GM21381 (cell line): ENCODE data around the gene NMS.

ENCODE experiments used
- ATAC-seq: cut with Tn5 transposase; IDR thresholded peaks from one replicate; pipeline ENCODE4 v1.9.1; 2021; ENCODE audit warnings: mild to moderate bottlenecking, moderate library complexity; ENCODE audit not compliant: unreplicated experiment

NMS gene

DNA sequence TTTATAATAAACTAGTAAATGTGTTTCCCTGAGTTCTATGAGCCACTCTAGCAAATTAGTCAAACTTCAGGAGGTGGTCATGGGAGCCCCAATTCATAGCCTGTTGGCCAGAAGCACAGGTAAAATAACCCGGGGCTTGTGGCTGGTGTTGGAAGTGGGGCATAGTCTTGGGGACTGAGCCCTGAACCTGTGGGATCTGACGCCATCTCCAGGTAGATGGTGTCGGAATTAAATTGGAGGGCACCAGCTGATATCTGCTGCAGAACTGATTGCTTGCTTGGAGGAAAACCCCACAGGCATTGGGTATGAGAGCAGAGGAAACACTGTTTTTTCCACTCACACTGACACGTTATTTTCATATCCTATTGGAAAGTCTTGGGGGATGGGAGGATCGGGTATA, 14.1 kb downstream of the NMS start:
- ATAC-seq: no peak

DNA sequence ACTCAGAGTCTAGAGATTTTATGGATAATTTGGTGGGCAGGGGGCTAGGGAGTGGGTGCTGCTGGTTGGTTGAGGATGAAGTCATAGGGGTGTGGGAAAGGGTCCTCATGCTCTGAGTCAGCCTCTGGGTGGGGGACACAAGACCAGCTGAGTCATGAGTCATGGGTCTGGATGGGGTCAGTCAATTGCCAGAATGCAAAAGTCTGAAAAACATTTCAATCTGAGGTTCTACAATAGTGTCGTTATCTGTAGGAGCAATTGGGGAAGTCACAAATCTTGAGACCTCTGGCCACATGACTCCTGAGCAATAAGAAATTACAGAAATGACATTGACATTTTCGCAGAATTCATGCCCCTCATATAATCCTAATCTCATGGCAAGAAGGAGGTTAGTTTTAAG, 15.1 kb downstream of the NMS start:
- no peak for ATAC-seq

- ATAC-seq: no peak
Measured at GRCh38 chr2:100494712-100495111, 24.4 kb downstream of the NMS start.

GRCh38 chr2:100502782-100503181, 32.5 kb downstream of the NMS start:
- ATAC-seq: no peak

- no peak for ATAC-seq
Measured at GRCh38 chr2:100504542-100504941, 34.3 kb downstream of the NMS start.

DNA sequence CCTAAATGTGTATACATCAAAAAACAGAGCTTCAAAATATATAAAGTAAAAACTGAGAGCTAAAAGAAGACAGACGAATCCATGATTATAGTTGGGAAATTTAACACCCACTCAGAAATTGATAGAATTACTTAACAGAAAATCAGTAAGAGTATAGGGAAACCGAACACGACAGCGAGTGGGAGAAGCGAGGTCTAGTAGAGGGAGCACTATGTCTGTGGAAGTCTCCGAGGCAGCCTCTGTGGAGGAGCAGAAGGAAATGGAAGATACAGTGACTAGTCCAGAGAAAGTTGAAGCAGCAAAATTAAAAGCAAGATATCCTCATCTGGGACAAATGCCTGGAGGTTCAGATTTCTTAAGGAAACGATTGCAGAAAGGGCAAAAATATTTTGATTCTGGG, 38.8 kb downstream of the NMS start:
- no peak for ATAC-seq

DNA sequence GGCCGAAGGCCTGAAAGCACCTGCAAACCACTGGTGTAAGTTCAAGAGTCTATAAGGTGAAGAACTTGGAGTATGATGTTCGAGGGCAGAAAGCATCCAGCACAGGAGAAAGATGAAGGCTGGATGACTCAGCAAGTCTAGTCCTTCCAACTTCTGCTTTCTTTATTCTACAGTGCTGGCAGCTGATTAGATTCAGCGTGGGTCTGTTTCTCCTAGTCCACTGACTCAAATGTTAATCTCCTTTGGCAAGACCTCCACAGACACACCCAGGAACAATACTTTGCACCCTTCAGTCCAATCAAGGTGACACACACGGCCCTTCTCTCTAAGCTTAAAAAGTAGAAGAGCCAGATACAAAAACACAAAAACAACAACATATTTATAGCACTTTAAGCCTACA, 43.4 kb downstream of the NMS start:
- ATAC-seq: no peak

DNA sequence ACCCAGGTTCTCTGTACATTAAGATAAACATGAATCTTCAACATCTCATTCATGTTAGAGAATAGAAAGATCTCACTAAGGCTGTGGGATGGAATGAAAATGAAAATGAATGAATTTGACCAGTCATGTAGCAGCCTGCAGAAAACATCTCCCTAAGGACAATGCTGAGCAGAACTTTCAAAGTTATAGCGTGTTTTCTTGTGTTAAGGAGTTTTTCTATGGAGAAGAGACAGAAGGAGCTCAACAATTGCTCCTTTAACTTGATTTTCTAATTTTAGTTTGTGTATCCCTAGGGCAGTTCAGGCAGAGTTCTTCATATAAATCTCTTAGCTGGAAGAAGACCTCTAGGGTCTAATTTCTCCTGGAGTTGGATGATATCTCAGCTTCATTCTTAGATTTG, 47.3 kb downstream of the NMS start:
- ATAC-seq: no peak

DNA sequence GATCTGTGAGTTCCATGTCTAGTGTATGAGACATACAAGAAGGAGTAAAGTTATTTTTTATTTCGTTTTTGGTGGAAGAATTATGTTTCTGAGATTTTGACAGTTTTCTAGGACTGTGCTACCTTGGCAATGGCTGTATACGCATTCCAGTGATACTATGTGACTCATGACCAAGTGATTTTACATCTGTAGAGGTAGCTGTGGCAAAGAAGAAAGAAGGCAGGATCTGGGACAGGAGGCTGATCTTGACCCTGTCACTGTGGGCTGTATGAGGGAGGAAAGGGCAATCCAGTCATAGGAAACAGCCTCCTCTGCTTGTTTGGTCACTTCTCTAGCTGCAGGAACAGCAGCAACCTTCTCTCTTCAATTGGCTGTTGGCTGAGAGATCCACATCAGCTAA, 48.5 kb downstream of the NMS start:
- ATAC-seq: no peak

GRCh38 chr2:100520224-100520623, 49.9 kb downstream of the NMS start:
- no peak for ATAC-seq

DNA sequence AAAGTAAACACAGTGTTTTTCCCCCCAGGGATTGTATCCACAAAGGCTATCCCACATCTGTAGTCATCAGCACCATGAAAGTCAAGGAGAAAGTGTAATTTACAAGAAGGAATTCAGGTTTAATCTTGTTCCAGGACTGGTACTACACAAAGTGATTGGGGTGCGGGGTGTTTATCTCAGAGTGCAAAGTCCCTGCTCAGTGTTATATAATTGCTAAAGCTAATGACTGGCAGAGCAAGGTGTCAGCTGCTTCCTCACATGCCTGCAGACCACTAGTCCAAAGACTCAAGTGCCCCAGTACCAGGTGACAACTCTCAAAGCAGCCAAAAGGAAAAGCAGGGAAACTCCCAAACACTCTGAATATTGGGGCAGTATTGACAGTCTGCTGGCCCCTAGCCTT, 52.1 kb downstream of the NMS start:
- ATAC-seq: no peak

DNA sequence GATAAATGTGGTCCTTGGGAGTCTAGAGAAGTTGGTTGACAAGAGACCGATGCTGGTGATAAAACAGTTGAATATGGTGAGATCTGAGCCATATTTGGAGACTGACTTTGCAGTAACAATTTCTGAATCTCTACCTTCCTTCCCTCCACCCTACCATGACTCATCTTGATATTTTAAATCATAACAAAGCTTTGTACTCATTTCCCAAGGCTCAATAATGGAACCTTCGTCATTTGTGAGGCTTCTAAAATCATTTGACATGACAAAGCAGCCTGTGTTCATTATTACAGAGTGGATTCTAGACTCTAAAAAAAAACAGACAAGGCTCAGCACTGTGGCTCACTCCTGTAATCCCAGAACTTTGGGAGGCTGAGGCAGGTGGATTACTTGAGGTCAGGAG, 54.0 kb downstream of the NMS start:
- no peak for ATAC-seq

- no peak for ATAC-seq
Measured at GRCh38 chr2:100526868-100527267, 56.6 kb downstream of the NMS start.

- ATAC-seq: no peak
Measured at GRCh38 chr2:100527440-100528015, 57.2 kb downstream of the NMS start.

DNA sequence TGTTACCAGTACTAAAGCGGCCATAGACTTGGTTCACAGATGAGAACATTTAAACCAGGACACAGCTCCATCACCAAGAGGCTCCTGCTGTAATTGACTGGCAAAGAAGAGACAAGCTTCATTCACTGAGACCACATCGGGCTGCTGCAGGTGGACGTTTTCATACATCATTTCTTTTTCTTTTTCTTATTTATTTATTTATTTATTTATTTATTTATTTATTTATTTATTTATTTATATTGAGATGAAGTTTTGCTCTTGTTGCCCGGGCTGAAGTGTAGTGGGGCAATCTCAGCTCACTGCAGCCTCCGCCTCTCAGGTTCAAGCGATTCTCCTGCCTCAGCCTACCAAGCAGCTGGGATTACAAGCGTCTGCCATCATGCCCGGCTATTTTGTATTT, 58.9 kb downstream of the NMS start:
- ATAC-seq: no peak

GRCh38 chr2:100529900-100530299, 59.6 kb downstream of the NMS start:
- no peak for ATAC-seq
